CD4-positive, CD25-positive, alpha-beta regulatory T cell (primary cell): ENCODE results near the gene TRIM49D1. TPM values are rescaled to one million over a fixed set of nuclear protein-coding genes. Genes with fewer than 3 reads are reported as not detected.
"Not testable (repeated sequence)": the region's sequence is repeated elsewhere in the genome, so short reads cannot be mapped to it uniquely, and the experiment has no call there.

ENCODE experiments used
- ATAC-seq, 2 donors: fragments of 150-1000 bp; cut with Tn5 transposase; one replicate each; pipeline ENCODE4 v1.10.0; 2021; ENCODE audit warnings: low read depth in 2 of 2, moderate number of reproducible peaks in 2 of 2, moderate library complexity in 1 of 2
- DNase-seq, 3 donors: peaks; one replicate each; pipeline versions ENCODE4 v3.0.0 to v3.0.0-alpha.2; 2012 to 2022; ENCODE audit warnings: mixed read lengths in 1 of 3
- H3K27ac ChIP-seq: one replicate; pipeline ENCODE4 v1.7.0; 2013; ENCODE audit warnings: mild to moderate bottlenecking, low read length; ENCODE audit not compliant: insufficient read depth, poor library complexity, severe bottlenecking
- H3K27me3 ChIP-seq: one replicate; pipeline ENCODE4 v1.7.0; 2013; ENCODE audit warnings: low read length; ENCODE audit not compliant: control insufficient read depth, insufficient read depth
- H3K36me3 ChIP-seq: one replicate; pipeline ENCODE4 v1.7.0; 2013; ENCODE audit warnings: mild to moderate bottlenecking, low read length, moderate library complexity; ENCODE audit not compliant: control insufficient read depth, insufficient read depth
- H3K4me1 ChIP-seq: 2 replicates; pipeline ENCODE4 v1.7.0; 2013; ENCODE audit warnings: mild to moderate bottlenecking, low read length; ENCODE audit not compliant: insufficient read depth, control insufficient read depth, poor library complexity, severe bottlenecking
- H3K4me3 ChIP-seq: one replicate; pipeline ENCODE4 v1.7.0; 2013; ENCODE audit warnings: low read depth, mild to moderate bottlenecking, low read length, moderate library complexity
- H3K9me3 ChIP-seq, 2 experiments: 1 replicate in 1 of 2; 2 replicates in 1 of 2; pipeline ENCODE4 v1.7.0; 2013; ENCODE audit warnings: low read length in 2 of 2, mild to moderate bottlenecking in 1 of 2, moderate library complexity in 1 of 2; ENCODE audit not compliant: control insufficient read depth in 2 of 2
- H3K27ac Mint-ChIP-seq, 3 donors: one replicate each; pipeline ENCODE4 v1.8.0; 2020 to 2022; ENCODE audit warnings: mild to moderate bottlenecking in 3 of 3, mixed read lengths in 3 of 3, moderate library complexity in 2 of 3
- H3K27me3 Mint-ChIP-seq: one replicate; pipeline ENCODE4 v1.8.0; 2022; ENCODE audit warnings: mild to moderate bottlenecking, mixed read lengths
- H3K36me3 Mint-ChIP-seq: one replicate; pipeline ENCODE4 v1.8.0; 2020; ENCODE audit warnings: mixed read lengths
- H3K4me1 Mint-ChIP-seq, 4 donors: one replicate each; pipeline ENCODE4 v1.8.0; 2020 to 2022; ENCODE audit warnings: mixed read lengths in 4 of 4, mild to moderate bottlenecking in 1 of 4
- H3K4me3 Mint-ChIP-seq, 4 donors: one replicate each; pipeline ENCODE4 v1.8.0; 2020 to 2022; ENCODE audit warnings: mild to moderate bottlenecking in 4 of 4, mixed read lengths in 4 of 4, moderate library complexity in 3 of 4
- H3K9me3 Mint-ChIP-seq, 7 donors: one replicate each; pipeline ENCODE4 v1.8.0; 2020 to 2022; ENCODE audit warnings: mixed read lengths in 7 of 7, mild to moderate bottlenecking in 3 of 7, moderate library complexity in 2 of 7
- polyA plus RNA-seq, 4 donors: library from polyadenylated mRNA; unstranded; fragments of 300-500 nt; fragmentation: Illumina TruSeq; gene quantifications; one replicate each; pipeline ENCODE4 v1.2.3, GENCODE V29; 2021
- total RNA-seq: library from RNA; stranded (reverse); gene quantifications from one replicate; pipeline ENCODE4 v1.2.3, GENCODE V29; 2022

The TRIM49D1 gene
- total RNA-seq, result not detected
- polyA plus RNA-seq, result not detected

- H3K27me3 Mint-ChIP-seq, result no peaks in the 10 kb centered on the region
- no peak within 1 kb of the TSS for H3K4me3 Mint-ChIP-seq
- no peaks in the 10 kb centered on the region for H3K9me3 Mint-ChIP-seq
- Histone ChIP-seq H3K4me3 (no peak within 1 kb of the TSS), H3K27me3 (no peaks in the 10 kb centered on the region), H3K4me1 (no peaks in the 10 kb centered on the region), H3K36me3 (no peaks in the 10 kb centered on the region), H3K27ac (no peak within 1 kb of the TSS), H3K9me3 (no peaks in the 10 kb centered on the region)
- no peaks in the 10 kb centered on the region for H3K36me3 Mint-ChIP-seq
- no peaks in the 10 kb centered on the region for H3K4me1 Mint-ChIP-seq
- DNase-seq (no peak), ATAC-seq (no peak)
- no peak within 1 kb of the TSS for H3K27ac Mint-ChIP-seq
These were observed at the start of gene TRIM49D1 for GRCh38 chr11:89922195-89922660. TSS of gene TRIM49D1 (minus strand) at chr11:89922245. CDS start at chr11:89917710, 4,535 bp downstream.

- H3K9me3 Mint-ChIP-seq, H3K27ac ChIP-seq, H3K4me1 ChIP-seq, H3K27ac Mint-ChIP-seq, H3K4me3 ChIP-seq, H3K36me3 ChIP-seq, DNase-seq, H3K27me3 ChIP-seq, H3K9me3 ChIP-seq, ATAC-seq, H3K36me3 Mint-ChIP-seq, H3K4me1 Mint-ChIP-seq, H3K4me3 Mint-ChIP-seq, H3K27me3 Mint-ChIP-seq: not testable (repeated sequence)
These were observed 43.7 kb upstream of the TRIM49D1 start, which contains the start of gene TRIM64 for GRCh38 chr11:89965737-89966136. TSS of gene TRIM64 (plus strand) at chr11:89966037. CDS start at chr11:89968504, 2,467 bp downstream.

GRCh38 chr11:89960833-89961232 lies 38.8 kb upstream of the TRIM49D1 start:
- H3K36me3 ChIP-seq, H3K4me1 ChIP-seq, H3K9me3 Mint-ChIP-seq, H3K27me3 Mint-ChIP-seq, ATAC-seq, H3K27ac Mint-ChIP-seq, H3K4me3 ChIP-seq, DNase-seq, H3K4me3 Mint-ChIP-seq, H3K4me1 Mint-ChIP-seq, H3K27me3 ChIP-seq, H3K27ac ChIP-seq, H3K9me3 ChIP-seq, H3K36me3 Mint-ChIP-seq: not testable (repeated sequence)

GRCh38 chr11:89923764-89924163 lies 1.7 kb upstream of the TRIM49D1 start, which contains the start of gene TRIM49D2:
TSS of gene TRIM49D2 (plus strand) at chr11:89924064. CDS start at chr11:89926762, 2,698 bp downstream.
- ATAC-seq, H3K27ac ChIP-seq, H3K9me3 Mint-ChIP-seq, H3K4me1 Mint-ChIP-seq, H3K27me3 Mint-ChIP-seq, H3K36me3 ChIP-seq, H3K9me3 ChIP-seq, H3K27ac Mint-ChIP-seq, H3K4me3 ChIP-seq, H3K4me3 Mint-ChIP-seq, DNase-seq, H3K4me1 ChIP-seq, H3K27me3 ChIP-seq, H3K36me3 Mint-ChIP-seq: not testable (repeated sequence)

- not testable (repeated sequence) for H3K4me1 ChIP-seq, H3K36me3 Mint-ChIP-seq, H3K4me3 Mint-ChIP-seq, DNase-seq, H3K36me3 ChIP-seq, H3K4me1 Mint-ChIP-seq, H3K27ac ChIP-seq, H3K9me3 Mint-ChIP-seq, H3K27ac Mint-ChIP-seq, H3K9me3 ChIP-seq, H3K27me3 ChIP-seq, H3K27me3 Mint-ChIP-seq, H3K4me3 ChIP-seq, ATAC-seq
These were observed 21.2 kb downstream of the TRIM49D1 start for GRCh38 chr11:89900809-89901208.

- H3K4me1 Mint-ChIP-seq, H3K4me1 ChIP-seq, DNase-seq, H3K27me3 Mint-ChIP-seq, H3K27ac ChIP-seq, H3K9me3 ChIP-seq, H3K36me3 Mint-ChIP-seq, H3K27me3 ChIP-seq, H3K4me3 ChIP-seq, H3K4me3 Mint-ChIP-seq, H3K36me3 ChIP-seq, H3K9me3 Mint-ChIP-seq, ATAC-seq, H3K27ac Mint-ChIP-seq: not testable (repeated sequence)
These were observed 28.8 kb downstream of the TRIM49D1 start for GRCh38 chr11:89893245-89893644.

- not testable (repeated sequence) for H3K27ac ChIP-seq, DNase-seq, H3K4me3 Mint-ChIP-seq, H3K4me1 ChIP-seq, ATAC-seq, H3K9me3 Mint-ChIP-seq, H3K9me3 ChIP-seq, H3K4me1 Mint-ChIP-seq, H3K27me3 Mint-ChIP-seq, H3K36me3 ChIP-seq, H3K4me3 ChIP-seq, H3K36me3 Mint-ChIP-seq, H3K27ac Mint-ChIP-seq, H3K27me3 ChIP-seq
These were observed 44.5 kb downstream of the TRIM49D1 start for GRCh38 chr11:89877511-89877910.

- H3K4me3 Mint-ChIP-seq, H3K9me3 Mint-ChIP-seq, H3K27me3 Mint-ChIP-seq, H3K4me1 Mint-ChIP-seq, H3K27ac Mint-ChIP-seq, H3K9me3 ChIP-seq, H3K27me3 ChIP-seq, ATAC-seq, H3K36me3 Mint-ChIP-seq, DNase-seq, H3K27ac ChIP-seq, H3K36me3 ChIP-seq, H3K4me1 ChIP-seq, H3K4me3 ChIP-seq: not testable (repeated sequence)
These were observed 49.5 kb downstream of the TRIM49D1 start for GRCh38 chr11:89872588-89872987.
